ENCODE data around the gene KLHL29.
A peak's percentile ranks its signal among the peaks of the same experiment; 100 is the strongest.

Gene KLHL29

DNA sequence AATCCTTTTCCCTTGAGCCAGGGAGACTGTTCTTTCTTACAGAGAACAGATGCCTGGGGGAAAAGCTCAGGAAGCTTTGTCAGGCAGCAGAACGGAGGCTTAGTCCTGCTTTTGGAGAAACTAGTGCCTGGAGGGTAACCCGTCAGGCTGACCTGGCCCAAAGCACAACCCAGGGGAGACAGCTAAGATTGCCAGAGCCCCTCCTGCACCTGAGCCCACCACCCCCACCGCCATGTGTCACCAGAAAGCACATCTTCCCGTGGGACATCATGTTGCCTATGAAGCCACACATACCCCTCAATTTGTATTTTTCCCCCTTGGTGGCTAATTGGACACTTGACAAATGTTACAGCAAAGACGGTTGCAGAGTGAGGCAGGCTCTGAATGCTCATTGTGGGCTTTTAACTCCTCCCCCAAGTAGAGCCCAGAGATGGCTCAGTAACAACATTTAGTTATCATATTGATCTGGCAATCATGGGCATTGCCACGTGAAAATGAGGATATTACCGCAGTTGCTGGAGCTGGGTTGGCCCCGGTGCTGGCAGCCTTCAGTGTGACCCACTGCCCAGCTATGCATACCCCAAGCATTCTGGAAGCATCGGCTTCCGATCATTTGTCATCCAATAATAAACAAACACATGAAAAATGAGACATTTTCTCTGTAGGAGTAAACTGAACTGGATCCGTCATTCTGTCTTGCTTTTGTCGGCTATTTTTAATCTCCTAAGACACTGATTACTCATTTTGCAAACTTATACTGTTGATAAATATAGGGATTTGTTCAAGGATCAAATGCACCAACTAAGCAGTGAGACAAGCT lies 312.5 kb downstream of the KLHL29 start:
- no peak for FAIRE-seq
- TF ChIP-seq POLR2A (IDR thresholded peaks at IDR 0.05; ENCODE audit: low read depth, low read length) (no peak), TAF1 (IDR thresholded peaks at IDR 0.05; ENCODE audit: borderline replicate concordance, low read depth, low read length) (no peak), POLR2AphosphoS5 (IDR thresholded peaks at IDR 0.05; ENCODE audit: low read depth, low read length) (no peak)
- DNase-seq (ENCODE audit: insufficient read length), result no peak

DNA sequence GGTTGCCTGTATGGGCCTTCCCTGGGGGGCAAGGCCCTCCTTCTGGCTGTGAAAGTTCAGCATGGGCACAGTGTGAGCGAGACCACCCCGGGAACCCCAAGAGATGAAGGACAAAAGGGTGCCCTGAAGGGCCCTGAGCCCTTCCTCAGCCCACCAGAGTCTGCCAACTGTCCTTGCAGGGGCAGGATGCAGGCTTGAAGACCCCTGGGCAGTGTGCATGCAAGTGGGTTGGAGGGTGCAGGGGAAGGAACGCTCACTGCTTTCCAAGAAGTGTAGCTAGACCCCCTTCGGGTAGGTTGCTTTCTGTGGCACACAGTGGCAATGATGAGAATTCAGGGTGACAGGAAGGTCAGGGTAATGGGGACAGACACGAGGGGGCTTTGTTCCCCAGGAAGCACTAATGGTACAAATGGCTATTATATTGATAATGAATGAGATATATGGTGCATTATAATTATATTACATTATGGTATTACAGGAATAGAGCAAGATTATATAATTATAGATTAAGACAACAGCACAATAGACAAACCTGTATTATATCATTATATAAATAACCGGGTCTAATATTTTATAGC lies 313.2 kb downstream of the KLHL29 start:
- DNase-seq (ENCODE audit: insufficient read length) (no peak), FAIRE-seq (no peak)
- TF ChIP-seq POLR2A (IDR thresholded peaks at IDR 0.05; ENCODE audit: low read depth, low read length) (no peak), TAF1 (IDR thresholded peaks at IDR 0.05; ENCODE audit: borderline replicate concordance, low read depth, low read length) (no peak), POLR2AphosphoS5 (IDR thresholded peaks at IDR 0.05; ENCODE audit: low read depth, low read length) (no peak)

DNA sequence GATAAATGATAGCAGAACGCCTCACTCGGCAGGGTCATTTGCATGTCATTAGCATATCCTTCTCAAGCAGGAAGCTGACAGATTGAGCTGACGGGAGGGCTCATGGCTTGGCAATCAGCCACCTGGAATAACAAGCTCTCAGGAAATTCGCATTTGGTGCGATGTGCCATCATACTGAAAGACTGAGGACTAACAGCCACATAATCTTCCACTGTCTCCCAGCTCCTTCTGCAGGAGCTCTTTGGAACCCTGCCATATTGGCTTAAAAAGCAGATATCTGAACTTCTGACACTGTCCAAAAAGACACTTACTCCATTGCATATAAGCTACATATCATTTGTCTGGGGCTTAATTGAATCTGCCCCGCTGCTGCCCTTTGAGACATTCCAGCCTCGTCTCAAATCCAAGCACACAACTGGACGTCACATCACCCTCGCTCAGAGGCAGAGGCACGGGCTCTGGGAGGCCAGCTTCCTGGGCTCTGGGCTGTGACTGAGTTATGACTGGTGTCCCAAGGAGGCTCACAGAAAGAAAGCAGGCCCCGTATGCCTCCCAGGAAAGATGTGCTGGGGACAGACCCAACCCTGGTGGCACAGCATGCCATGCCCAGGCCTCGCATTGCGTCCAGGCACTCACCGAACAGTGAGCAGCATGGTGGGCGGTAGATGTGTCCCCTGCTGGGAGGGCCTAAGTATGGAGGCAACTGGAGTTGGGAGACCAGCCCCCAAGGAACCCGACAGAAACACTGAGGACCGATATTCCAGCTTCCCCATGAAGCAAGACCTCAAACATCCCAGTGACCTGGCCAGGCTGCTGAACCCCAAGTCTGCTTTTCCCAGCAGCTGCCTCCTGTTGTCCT lies 314.0 kb downstream of the KLHL29 start:
- FAIRE-seq, result no peak
- TF ChIP-seq POLR2AphosphoS5 (IDR thresholded peaks at IDR 0.05; ENCODE audit: low read depth, low read length) (no peak), TAF1 (IDR thresholded peaks at IDR 0.05; ENCODE audit: borderline replicate concordance, low read depth, low read length) (no peak), POLR2A (IDR thresholded peaks at IDR 0.05; ENCODE audit: low read depth, low read length) (no peak)
- DNase-seq (ENCODE audit: insufficient read length), result no peak

DNA sequence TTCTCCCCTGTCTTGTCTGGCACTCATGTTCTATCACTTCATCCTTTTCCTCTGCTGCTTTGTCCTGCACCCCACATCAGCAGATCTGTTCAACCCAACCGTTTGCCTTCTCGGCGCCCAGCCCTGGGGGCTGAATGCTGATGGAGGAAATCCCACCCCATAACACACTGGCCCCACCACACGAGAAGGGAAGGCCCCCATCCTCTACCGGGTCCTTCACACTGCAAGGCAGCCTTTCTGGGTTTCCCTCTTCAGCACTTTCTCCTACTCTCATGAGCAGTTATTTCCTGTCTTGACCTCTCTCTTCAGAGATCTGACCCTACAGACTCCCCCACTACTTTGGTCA lies 314.6 kb downstream of the KLHL29 start:
- TF ChIP-seq POLR2A (IDR thresholded peaks at IDR 0.05; ENCODE audit: low read depth, low read length) (no peak), POLR2AphosphoS5 (IDR thresholded peaks at IDR 0.05; ENCODE audit: low read depth, low read length) (no peak), TAF1 (IDR thresholded peaks at IDR 0.05; ENCODE audit: borderline replicate concordance, low read depth, low read length) (no peak)
- no peak for FAIRE-seq

DNA sequence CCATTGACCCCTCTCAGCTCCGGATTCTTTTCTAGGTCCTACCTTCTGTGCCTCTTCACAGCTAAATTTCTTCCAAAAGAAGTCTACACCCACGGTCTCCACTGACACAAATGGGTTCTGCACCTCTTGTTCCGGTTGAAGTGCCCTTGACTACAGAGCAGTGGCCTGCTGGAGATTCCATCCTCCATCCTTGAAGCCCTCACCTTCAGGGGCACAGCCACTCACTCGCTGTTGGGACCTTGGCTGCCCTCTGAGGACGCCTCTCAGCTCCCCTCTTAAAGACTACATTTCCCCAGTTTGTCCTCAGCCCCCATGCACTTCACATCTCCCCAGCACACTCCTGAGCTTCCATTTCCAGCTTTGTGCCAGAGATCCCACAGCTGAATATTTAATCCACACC lies 315.6 kb downstream of the KLHL29 start:
- TF ChIP-seq POLR2AphosphoS5 (IDR thresholded peaks at IDR 0.05; ENCODE audit: low read depth, low read length), result no peak
- TF ChIP-seq TAF1 (IDR thresholded peaks at IDR 0.05; ENCODE audit: borderline replicate concordance, low read depth, low read length), result no peak
- TF ChIP-seq POLR2A (IDR thresholded peaks at IDR 0.05; ENCODE audit: low read depth, low read length), result no peak
- FAIRE-seq (no peak), DNase-seq (ENCODE audit: insufficient read length) (no peak)

More for the DNA sequence above, 314.6 kb downstream of the KLHL29 start:
- DNase-seq (ENCODE audit: insufficient read length), result no peak

DNA sequence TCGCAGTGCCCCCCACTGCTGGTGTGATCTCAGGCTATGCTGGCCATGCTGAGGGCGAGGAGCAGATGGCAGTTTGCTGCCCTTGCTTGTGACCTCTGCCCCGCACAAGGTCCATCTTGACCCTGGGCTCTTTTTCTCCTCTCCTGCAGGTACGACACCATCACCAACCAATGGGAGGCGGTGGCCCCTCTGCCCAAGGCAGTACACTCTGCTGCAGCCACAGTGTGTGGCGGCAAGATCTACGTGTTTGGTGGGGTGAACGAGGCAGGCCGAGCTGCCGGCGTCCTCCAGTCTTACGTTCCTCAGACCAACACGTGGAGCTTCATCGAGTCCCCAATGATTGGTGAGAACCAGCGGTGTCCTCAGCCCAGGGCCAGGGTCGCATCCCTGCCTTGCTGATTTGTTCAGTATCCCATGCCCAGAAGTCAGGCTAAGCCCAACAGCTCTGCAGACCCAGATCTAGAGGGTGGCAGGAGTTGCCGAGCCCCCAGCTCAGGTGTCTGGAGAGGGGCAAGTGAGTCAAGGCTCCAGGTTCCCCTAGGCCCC lies 318.1 kb downstream of the KLHL29 start:
- FAIRE-seq, result no peak
- no peak for DNase-seq (ENCODE audit: insufficient read length)
- TF ChIP-seq POLR2A (IDR thresholded peaks at IDR 0.05; ENCODE audit: low read depth, low read length), result no peak
- TF ChIP-seq TAF1 (IDR thresholded peaks at IDR 0.05; ENCODE audit: borderline replicate concordance, low read depth, low read length), result no peak
- TF ChIP-seq POLR2AphosphoS5 (IDR thresholded peaks at IDR 0.05; ENCODE audit: low read depth, low read length), result no peak

DNA sequence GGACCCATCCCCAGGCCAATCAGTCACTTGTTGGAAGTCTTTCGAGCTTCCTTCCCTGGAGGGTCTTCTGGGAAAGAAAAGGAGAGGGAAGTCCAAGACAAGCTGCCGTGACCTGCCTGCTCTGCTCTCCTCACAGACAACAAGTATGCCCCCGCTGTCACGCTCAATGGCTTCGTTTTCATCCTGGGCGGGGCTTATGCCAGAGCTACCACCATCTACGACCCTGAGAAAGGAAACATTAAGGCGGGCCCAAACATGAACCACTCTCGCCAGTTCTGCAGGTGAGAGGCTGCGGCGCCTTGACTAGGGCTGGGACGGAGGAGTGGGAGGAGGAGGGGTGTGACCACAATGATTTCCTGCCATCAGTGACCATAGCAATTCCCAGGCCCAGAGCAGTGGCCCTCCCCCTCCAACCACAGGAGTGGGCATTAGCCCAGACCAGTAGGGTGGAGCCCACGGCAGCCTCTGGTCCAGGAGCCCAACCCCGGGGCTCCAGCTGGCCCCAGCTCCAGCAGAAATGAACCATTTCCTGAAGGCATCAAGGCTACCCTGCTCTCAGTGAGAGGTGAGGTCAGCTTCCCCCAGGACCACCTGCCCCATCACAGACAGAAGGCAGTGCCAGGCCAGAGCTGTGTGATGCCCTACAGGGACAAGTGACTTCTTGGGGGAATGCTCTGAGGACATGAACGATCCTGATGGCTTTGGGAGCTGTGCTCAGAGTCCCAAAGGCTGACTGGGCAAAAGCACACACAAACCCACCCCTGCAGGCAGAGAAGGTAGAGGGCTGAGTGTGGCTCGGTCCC lies 318.8 kb downstream of the KLHL29 start:
- DNase-seq (ENCODE audit: insufficient read length) (peak; percentile 10), FAIRE-seq (no peak)
- TF ChIP-seq POLR2AphosphoS5 (IDR thresholded peaks at IDR 0.05; ENCODE audit: low read depth, low read length) (no peak), POLR2A (IDR thresholded peaks at IDR 0.05; ENCODE audit: low read depth, low read length) (no peak), TAF1 (IDR thresholded peaks at IDR 0.05; ENCODE audit: borderline replicate concordance, low read depth, low read length) (no peak)

DNA sequence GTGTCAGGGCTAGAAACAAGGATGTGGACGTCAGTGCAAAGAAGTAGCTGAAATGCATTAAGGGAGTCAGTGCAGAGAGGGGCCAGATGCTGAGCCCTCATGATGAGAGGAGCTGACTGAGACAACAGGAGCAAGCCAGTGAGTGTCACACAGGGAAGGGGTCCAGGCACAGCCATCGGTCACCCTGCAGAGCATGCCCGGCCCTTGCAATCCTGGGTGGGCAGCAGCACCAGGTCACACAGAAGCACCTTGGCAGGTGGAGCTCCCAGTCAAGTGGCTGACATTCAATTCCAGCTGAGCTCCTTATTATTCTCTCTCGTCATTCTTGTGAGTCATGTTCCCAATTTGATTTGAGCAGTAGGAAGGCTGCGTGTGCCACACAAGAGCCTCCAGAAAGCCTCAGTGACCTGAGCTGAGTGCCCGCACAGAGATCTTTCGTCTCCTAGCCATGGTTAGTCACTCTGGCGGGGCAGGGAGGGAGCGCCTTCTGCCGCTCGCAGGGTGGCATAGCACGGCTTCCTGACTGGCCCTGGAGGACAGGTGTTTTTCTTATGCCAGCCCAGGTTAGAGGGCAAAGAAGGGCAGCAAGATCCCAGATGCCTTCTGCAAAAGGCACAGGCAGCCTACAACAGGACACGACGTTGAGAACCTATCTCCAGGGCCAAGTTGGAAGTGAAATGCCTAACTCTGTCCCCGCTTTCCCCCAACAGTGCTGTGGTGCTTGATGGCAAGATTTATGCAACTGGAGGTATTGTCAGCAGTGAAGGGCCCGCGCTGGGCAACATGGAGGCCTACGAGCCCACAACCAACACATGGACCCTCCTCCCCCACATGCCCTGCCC lies 321.0 kb downstream of the KLHL29 start:
- no peak for TF ChIP-seq POLR2A (IDR thresholded peaks at IDR 0.05; ENCODE audit: low read depth, low read length)
- FAIRE-seq (no peak), DNase-seq (ENCODE audit: insufficient read length) (peak; percentile 8)

DNA sequence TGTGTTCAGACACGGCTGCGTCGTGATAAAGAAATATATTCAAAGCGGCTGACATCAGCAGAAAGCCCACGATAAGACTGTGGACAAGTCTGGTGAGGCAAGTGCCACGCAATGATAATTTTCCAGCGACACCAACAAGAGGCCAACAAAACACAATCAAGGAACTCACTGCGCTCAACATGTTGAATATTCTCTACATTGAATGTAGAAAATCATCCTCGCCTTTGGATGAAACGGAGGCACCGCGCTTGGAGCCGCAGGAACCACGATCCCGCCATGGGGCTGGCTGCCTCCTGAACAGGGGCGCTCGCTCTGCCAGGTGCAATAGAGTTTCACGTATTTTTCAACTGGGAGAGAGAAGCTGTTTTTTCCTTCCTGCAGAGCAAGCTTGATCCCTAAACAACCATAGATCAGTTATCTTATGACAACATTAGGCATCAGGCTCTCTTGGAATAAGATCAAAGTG lies 321.7 kb downstream of the KLHL29 start:
- FAIRE-seq, result no peak
- no peak for TF ChIP-seq TAF1 (IDR thresholded peaks at IDR 0.05; ENCODE audit: borderline replicate concordance, low read depth, low read length)
- no peak for TF ChIP-seq POLR2AphosphoS5 (IDR thresholded peaks at IDR 0.05; ENCODE audit: low read depth, low read length)
- TF ChIP-seq POLR2A (IDR thresholded peaks at IDR 0.05; ENCODE audit: low read depth, low read length), result no peak

DNA sequence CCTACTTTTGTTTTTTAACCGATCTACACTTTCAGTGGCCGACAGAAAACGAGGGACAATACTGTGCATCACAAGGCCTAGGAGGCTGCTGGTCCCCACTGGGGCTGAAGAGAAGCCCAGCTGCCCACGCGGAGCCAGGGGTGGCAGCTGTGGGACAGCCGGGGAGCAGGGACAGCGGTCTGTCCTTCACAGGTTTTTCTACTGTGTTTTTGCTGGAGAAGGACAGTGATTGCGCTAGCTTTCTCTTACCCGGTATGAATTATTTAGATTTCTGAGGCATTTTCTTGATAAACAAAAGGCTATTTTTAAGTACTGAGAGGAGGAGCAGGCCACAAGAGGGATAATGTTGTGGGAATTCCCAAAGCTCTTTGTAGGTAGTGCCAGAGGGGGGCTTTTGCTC lies 322.1 kb downstream of the KLHL29 start:
- DNase-seq (ENCODE audit: insufficient read length) (no peak), FAIRE-seq (no peak)
- TF ChIP-seq POLR2AphosphoS5 (IDR thresholded peaks at IDR 0.05; ENCODE audit: low read depth, low read length) (no peak), TAF1 (IDR thresholded peaks at IDR 0.05; ENCODE audit: borderline replicate concordance, low read depth, low read length) (no peak), POLR2A (IDR thresholded peaks at IDR 0.05; ENCODE audit: low read depth, low read length) (no peak)

More for the DNA sequence above, 321.7 kb downstream of the KLHL29 start:
- no peak for DNase-seq (ENCODE audit: insufficient read length)
